IMR-90 (cell line): ENCODE measurements around the gene PITPNC1. TPM values are rescaled to one million over a fixed set of nuclear protein-coding genes. Genes with fewer than 3 reads are reported as not detected.

ENCODE experiments used
- ATAC-seq: fragments of 200-7000 bp; cut with Tn5 transposase; 2 replicates; pipeline ENCODE4 v1.9.1; 2020; ENCODE audit warnings: low read depth, mild to moderate bottlenecking, moderate library complexity
- BruUV-seq: library from RNA; stranded (reverse); fragments of 400-500 nt; replicated peaks from 2 replicates; lab custom pipeline; 2021; lab: Mats Ljungman, UMichigan
- CTCF ChIA-PET: fragments of 300-600 bp; formaldehyde crosslinking; extraction: SDS; loops from one replicate; lab custom pipeline; 2021; ENCODE audit warnings: antibody characterized with exemption; lab: Yijun Ruan, JAX
- POLR2A ChIA-PET: fragments of 300-600 bp; sonication (Branson Sonifier 250); formaldehyde crosslinking; loops from one replicate; lab custom pipeline; 2022; ENCODE audit warnings: antibody characterized with exemption; ENCODE audit not compliant: unreplicated experiment; lab: Charles Lee
- DNase-seq: peaks from one replicate; pipeline ENCODE4 v3.0.0; 2013
- H2AFZ ChIP-seq: replicated peaks from 2 replicates; pipeline ENCODE3; 2013; ENCODE audit warnings: low read length, mild to moderate bottlenecking; ENCODE audit not compliant: poor library complexity
- H2AK5ac ChIP-seq: 2 replicates; pipeline ENCODE4 v1.6.1; 2013; ENCODE audit warnings: low read depth, low read length, inconsistent platforms
- H2AK9ac ChIP-seq: replicated peaks from 2 replicates; pipeline ENCODE3; 2013; ENCODE audit warnings: mild to moderate bottlenecking, low read depth, low read length, moderate library complexity; ENCODE audit not compliant: poor library complexity
- H2BK120ac ChIP-seq: 2 replicates; pipeline ENCODE4 v1.6.1; 2013; ENCODE audit warnings: low read depth, low read length, inconsistent platforms
- H2BK15ac ChIP-seq: 3 replicates; pipeline ENCODE4 v1.6.1; 2013; ENCODE audit warnings: low read depth, low read length, inconsistent platforms
- H2BK20ac ChIP-seq: 2 replicates; pipeline ENCODE4 v1.6.1; 2013; ENCODE audit warnings: low read depth, mild to moderate bottlenecking, inconsistent platforms, low read length, moderate library complexity
- H2BK5ac ChIP-seq: 2 replicates; pipeline ENCODE4 v1.6.1; 2013; ENCODE audit warnings: mild to moderate bottlenecking, low read depth, low read length, inconsistent platforms; ENCODE audit not compliant: poor library complexity, severe bottlenecking
- H3K14ac ChIP-seq: replicated peaks from 2 replicates; pipeline ENCODE4 v1.6.1; 2013; ENCODE audit warnings: low read depth, low read length, inconsistent platforms
- H3K18ac ChIP-seq: 2 replicates; pipeline ENCODE4 v1.6.1; 2013; ENCODE audit warnings: low read depth, low read length, control low read depth
- H3K23ac ChIP-seq: 2 replicates; pipeline ENCODE4 v1.6.1; 2013; ENCODE audit warnings: low read depth, low read length, inconsistent platforms
- H3K27ac ChIP-seq: 2 replicates; pipeline ENCODE4 v1.5.1; 2013; ENCODE audit warnings: mild to moderate bottlenecking, control low read depth, low read length; ENCODE audit not compliant: insufficient read depth
- H3K27me3 ChIP-seq: 2 replicates; pipeline ENCODE4 v1.6.1; 2013; ENCODE audit warnings: low read length; ENCODE audit not compliant: control insufficient read depth, insufficient read depth
- H3K36me3 ChIP-seq: 2 replicates; pipeline ENCODE4 v1.6.1; 2013; ENCODE audit warnings: low read length, mixed read lengths; ENCODE audit not compliant: control insufficient read depth, insufficient read depth
- H3K4ac ChIP-seq: 2 replicates; pipeline ENCODE4 v1.6.1; 2013; ENCODE audit warnings: low read depth, low read length, inconsistent platforms
- H3K4me1 ChIP-seq: 2 replicates; pipeline ENCODE4 v1.6.1; 2013; ENCODE audit warnings: low read length, mixed read lengths; ENCODE audit not compliant: control insufficient read depth, insufficient read depth
- H3K4me2 ChIP-seq: 2 replicates; pipeline ENCODE4 v1.6.1; 2013; ENCODE audit warnings: low read depth, mild to moderate bottlenecking, control low read depth, low read length, moderate library complexity
- H3K4me3 ChIP-seq: 2 replicates; pipeline ENCODE4 v1.5.1; 2013; ENCODE audit warnings: low read depth, mild to moderate bottlenecking, control low read depth, low read length, moderate library complexity; ENCODE audit not compliant: insufficient read depth
- H3K56ac ChIP-seq: 2 replicates; pipeline ENCODE4 v1.6.1; 2013; ENCODE audit warnings: low read length, inconsistent platforms; ENCODE audit not compliant: insufficient read depth; ENCODE audit errors: extremely low read depth
- H3K79me1 ChIP-seq, 2 experiments: 2 replicates each; pipeline ENCODE4 v1.6.1; 2013; ENCODE audit warnings: low read length in 2 of 2, inconsistent platforms in 1 of 2, low read depth in 1 of 2
- H3K9ac ChIP-seq: 2 replicates; pipeline ENCODE4 v1.6.1; 2013; ENCODE audit warnings: low read depth, low read length, control low read depth
- H3K9me1 ChIP-seq: 2 replicates; pipeline ENCODE4 v1.6.1; 2013; ENCODE audit warnings: low read length, inconsistent platforms; ENCODE audit not compliant: insufficient read depth
- H3K9me3 ChIP-seq: 2 replicates; pipeline ENCODE4 v1.6.1; 2013; ENCODE audit warnings: low read length; ENCODE audit not compliant: control insufficient read depth, insufficient read depth
- H4K20me1 ChIP-seq: 2 replicates; pipeline ENCODE4 v1.6.1; 2013; ENCODE audit warnings: low read length, inconsistent platforms; ENCODE audit not compliant: insufficient read depth
- H4K5ac ChIP-seq: 2 replicates; pipeline ENCODE4 v1.6.1; 2013; ENCODE audit warnings: mild to moderate bottlenecking, low read depth, low read length, control low read depth
- H4K8ac ChIP-seq, 2 experiments: 2 replicates each; pipeline ENCODE4 v1.6.1; 2013; ENCODE audit warnings: low read depth in 2 of 2, low read length in 2 of 2, control low read depth in 1 of 2, inconsistent platforms in 1 of 2
- H4K91ac ChIP-seq: 2 replicates; pipeline ENCODE4 v1.6.1; 2013; ENCODE audit warnings: low read depth, low read length, inconsistent platforms; ENCODE audit not compliant: insufficient read depth
- FOS ChIP-seq: fragments of 150-350 bp; IDR thresholded peaks from 2 replicates; pipeline ENCODE4 v1.6.1; 2016; ENCODE audit warnings: low read depth, low read length
- NFE2L2 ChIP-seq: fragments of 150-350 bp; IDR thresholded peaks from 2 replicates; pipeline ENCODE4 v1.6.1; 2016; ENCODE audit warnings: low read depth, mild to moderate bottlenecking, low read length
- WGBS, 2 experiments: methylation state at CpG; one replicate each; pipeline versions ENCODE4 v1.1.5 to v1.1.7; 2013; ENCODE audit warnings: missing lambda C conversion rate in 2 of 2; ENCODE audit not compliant: insufficient read length in 1 of 2; ENCODE audit errors: extremely low coverage in 2 of 2; 5-methylcytosine and 5-hydroxymethylcytosine counted together
- dilution Hi-C: fragments of 300-500 bp; cut with HindIII; formaldehyde crosslinking; loops from one replicate; pipeline ENCODE4 v1.14.3; 2018; ENCODE audit warnings: low sequenced_read_pairs; ENCODE audit not compliant: unreplicated experiment
- in situ Hi-C: fragments of 300-500 bp; cut with MboI; formaldehyde crosslinking; loops from 3 replicates; pipeline ENCODE4 v1.14.3; 2019; ENCODE audit warnings: low sequenced_read_pairs, inconsistent platforms, mixed read lengths
- intact Hi-C: fragments of 100-400 bp; cut with micrococcal nuclease; formaldehyde crosslinking; loops from 2 replicates; pipeline ENCODE4 v1.10.0; 2022
- polyA plus RNA-seq, 3 experiments: library from polyadenylated mRNA; depleted of rRNA; stranded (reverse); fragments of >200 nt; gene quantifications; 2 replicates each; pipeline ENCODE4 v1.2.3, GENCODE V29; 2012; ENCODE audit warnings: low replicate concordance in 1 of 3
- total RNA-seq: library from RNA; depleted of rRNA; stranded (reverse); fragments of >200 nt; gene quantifications from 2 replicates; pipeline ENCODE4 v1.2.3, GENCODE V29; 2012

PITPNC1 gene
- total and polyA plus RNA-seq, 2 of the 4 experiments (the other 2 are of a cell fraction): 4.1 TPM

DNA sequence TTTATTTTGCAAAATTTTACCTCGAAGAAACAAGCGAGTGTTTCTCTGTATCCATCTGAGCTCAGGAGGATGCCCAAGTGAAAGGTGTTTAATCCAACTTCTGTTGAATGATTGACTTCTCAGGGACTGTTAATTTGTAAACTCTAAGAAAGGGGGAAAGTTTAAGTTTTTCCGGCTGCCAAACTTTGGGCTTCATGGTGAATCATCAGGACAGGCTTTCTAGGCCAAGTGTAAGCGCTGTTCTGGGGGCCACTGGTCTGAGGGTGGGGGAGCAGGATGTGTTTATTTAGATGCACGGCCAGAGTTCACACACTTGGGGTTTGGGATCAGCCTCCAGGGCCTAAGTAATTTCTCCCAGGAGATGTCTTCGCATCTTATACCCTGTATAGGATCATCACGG lies 110.4 kb downstream of the PITPNC1 start:
- Histone ChIP-seq H3K9ac (no peak overlapping the region), H3K4ac (no peak overlapping the region), H3K79me1 (peaks cover 25 to 39% of the 10 kb centered on the region in 2 experiments), H3K56ac (no peak overlapping the region), H4K91ac (no peak overlapping the region), H3K4me2 (no peak overlapping the region), H2AK9ac (no peak overlapping the region), H3K9me1 (peaks cover 5% of the 10 kb centered on the region), H4K20me1 (peaks cover 4% of the 10 kb centered on the region; the same call in 1 of the 2 replicates), H3K27me3 (no peaks in the 10 kb centered on the region), H3K9me3 (no peaks in the 10 kb centered on the region), H3K4me3 (no peak overlapping the region), H2AK5ac (no peak overlapping the region), H3K18ac (no peak overlapping the region), H2BK120ac (no peak overlapping the region), H2AFZ (no peak overlapping the region), H2BK15ac (no peak overlapping the region), H2BK5ac (no peak overlapping the region), H4K8ac (no peak overlapping the region), H3K27ac (no peak overlapping the region), H4K5ac (no peak overlapping the region), H3K4me1 (peaks cover 12% of the 10 kb centered on the region), H2BK20ac (no peak overlapping the region), H3K36me3 (no peaks in the 10 kb centered on the region), H3K23ac (no peak overlapping the region), H3K14ac (no peak overlapping the region)
- ATAC-seq (no peak), DNase-seq (peak; percentile 47)
- no TSS peak for BruUV-seq
- intact Hi-C loops (no loop called here), in situ Hi-C loops (no loop called here), dilution Hi-C loops (no loop called here)
- CTCF ChIA-PET: interaction anchor here (1.4 kb wide), 1 partner anchor 12 kb away, joined by 3 read pairs; no protein-coding TSS in a partner anchor
- TF ChIP-seq FOS (peak; percentile 23; the same call in 1 of the 2 replicates), NFE2L2 (no peak)
- POLR2A ChIA-PET: no interaction called here
- 39% methylated on average over 2 of the region's 7 CpGs; no CpG with 5 or more reads in 1 of the 2 experiments for WGBS, 2 experiments
